HTR-8/SVneo (cell line): ENCODE measurements around the gene IFNA1.
"Not testable (repeated sequence)": the region's sequence is repeated elsewhere in the genome, so short reads cannot be mapped to it uniquely, and the experiment has no call there.

Source experiments
- DNase-seq: peaks from one replicate; pipeline ENCODE4 v3.0.0; 2011; ENCODE audit warnings: low spot score, mixed read lengths; ENCODE audit not compliant: insufficient read length
- FAIRE-seq: peaks from 2 replicates; lab custom pipeline; 2011; peaks lifted over from hg19 to GRCh38; lab: Jason Lieb, UNC

The IFNA1 gene

DNA sequence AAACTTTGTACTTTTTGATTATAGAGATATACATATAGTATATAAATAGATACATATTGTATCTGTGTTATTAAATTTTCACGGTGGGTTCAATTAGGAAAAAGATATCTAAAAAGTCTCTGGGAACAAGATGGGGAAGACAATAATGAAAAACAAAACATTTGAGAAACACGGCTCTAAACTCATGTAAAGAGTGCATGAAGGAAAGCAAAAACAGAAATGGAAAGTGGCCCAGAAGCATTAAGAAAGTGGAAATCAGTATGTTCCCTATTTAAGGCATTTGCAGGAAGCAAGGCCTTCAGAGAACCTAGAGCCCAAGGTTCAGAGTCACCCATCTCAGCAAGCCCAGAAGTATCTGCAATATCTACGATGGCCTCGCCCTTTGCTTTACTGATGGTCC is at the start of gene IFNA1:
Gene IFNA1 (plus strand): TSS at position 301 of the 400 bp plus-strand sequence. CDS start 69 bp downstream, at position 370.
- FAIRE-seq: no peak
- DNase-seq: no peak

DNA sequence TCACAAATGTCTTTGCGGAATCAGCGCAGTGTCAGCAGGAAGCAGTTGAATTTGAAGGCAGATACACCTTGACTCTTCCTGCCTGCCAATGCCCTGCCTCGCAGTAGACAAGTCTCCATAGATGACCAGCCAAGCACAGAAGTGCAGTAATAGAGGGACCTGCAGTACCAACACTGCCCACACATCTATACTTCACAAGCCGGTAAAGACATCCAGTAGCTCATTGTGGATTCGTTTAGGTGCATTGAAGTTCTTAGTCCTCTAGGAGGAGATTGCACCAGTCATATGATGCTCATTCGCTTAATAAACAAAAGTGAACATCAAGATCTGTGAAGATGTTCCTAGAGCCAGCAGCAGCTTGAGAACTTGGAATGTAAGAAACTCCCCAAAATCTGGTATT is 48.0 kb upstream of the IFNA1 start:
- FAIRE-seq: no peak
- DNase-seq: no peak

DNA sequence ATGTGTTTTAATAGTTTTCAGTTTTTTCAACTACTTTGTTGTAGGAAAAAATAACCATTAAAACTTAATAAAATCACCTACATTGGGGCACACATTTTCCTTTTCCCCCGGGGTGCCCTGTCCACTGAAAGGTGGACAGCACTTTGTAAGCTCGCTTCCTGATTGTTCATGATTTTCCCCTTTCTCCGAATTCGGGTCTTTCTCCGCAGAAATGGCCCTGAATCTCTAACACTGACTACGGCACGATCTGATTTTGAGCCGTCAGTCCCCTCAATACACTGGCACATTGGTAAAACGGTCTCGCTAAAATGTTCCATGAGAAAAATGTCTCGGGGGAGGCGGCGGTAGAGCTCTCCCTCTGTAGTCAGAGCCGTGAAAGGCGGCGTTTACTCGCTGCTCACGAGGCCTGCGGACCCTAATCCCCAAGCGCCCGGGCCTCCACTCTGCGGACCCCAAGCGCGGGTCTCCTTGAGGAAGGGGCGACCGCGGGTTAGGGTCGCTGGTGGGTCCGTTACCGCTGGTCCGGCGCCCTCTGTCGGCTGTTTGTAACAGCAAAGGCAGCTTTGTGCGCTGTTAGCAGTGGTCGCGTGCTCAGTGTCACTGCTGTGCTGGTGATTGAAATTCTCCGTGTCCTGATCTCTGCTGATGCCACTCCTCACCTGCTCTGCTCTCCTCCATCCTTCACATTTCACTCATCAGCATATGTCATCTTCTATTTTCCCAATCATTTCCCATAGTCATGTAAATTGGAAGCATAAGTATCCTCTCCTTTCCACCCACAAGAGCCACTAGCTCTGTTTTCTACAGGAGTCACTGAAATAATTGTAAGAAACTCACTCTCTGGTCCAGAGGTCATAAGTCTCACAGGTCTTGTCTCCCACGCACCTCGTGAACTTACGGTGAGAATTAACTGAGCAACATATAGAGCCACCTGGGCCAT is 44.2 kb upstream of the IFNA1 start:
- DNase-seq (no peak), FAIRE-seq (no peak)

DNA sequence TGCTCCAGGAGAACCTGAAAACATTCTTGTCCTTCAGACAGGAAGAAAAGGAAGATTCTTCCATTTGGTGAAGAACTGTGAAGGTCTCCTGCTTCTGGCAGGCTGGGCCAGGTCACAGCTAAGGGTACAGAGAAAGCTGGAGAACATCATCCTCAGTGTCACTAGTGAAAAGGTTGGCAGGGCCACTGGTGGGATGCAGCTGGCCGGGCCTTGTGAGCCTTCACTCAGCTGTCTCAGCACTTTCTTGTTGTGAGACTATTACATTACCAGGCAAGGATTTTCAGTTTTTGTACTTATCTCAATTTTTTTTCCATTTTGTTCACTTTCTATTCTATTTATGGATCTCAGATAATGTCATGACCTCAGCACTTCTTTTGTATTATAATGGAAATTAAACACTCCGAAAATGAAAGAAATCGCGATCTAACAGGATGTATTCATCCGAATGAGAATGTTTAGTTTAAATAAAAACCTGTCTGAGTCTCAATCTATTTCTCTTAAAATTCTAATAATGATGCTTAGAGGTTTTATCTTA is 41.2 kb upstream of the IFNA1 start:
- DNase-seq: no peak
- FAIRE-seq: no peak

DNA sequence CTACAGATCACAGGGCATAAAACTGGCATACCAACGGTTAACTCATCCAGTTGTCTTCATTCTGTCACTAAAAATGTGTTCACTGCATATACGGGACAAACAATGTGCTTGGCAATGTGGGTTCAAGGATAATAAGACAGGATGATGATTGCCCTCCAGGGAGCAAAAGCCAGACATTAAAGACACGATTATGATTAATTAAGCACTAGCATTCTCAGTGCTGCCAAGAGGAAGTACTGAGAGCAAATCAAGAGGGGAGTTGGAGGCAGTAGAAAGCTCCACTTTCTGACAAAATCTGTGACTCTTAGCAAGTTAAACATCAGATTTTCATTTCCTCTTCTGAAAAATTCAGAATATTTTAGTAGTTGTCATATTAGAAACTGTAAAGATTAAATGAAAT is 40.3 kb upstream of the IFNA1 start:
- FAIRE-seq (no peak), DNase-seq (no peak)

DNA sequence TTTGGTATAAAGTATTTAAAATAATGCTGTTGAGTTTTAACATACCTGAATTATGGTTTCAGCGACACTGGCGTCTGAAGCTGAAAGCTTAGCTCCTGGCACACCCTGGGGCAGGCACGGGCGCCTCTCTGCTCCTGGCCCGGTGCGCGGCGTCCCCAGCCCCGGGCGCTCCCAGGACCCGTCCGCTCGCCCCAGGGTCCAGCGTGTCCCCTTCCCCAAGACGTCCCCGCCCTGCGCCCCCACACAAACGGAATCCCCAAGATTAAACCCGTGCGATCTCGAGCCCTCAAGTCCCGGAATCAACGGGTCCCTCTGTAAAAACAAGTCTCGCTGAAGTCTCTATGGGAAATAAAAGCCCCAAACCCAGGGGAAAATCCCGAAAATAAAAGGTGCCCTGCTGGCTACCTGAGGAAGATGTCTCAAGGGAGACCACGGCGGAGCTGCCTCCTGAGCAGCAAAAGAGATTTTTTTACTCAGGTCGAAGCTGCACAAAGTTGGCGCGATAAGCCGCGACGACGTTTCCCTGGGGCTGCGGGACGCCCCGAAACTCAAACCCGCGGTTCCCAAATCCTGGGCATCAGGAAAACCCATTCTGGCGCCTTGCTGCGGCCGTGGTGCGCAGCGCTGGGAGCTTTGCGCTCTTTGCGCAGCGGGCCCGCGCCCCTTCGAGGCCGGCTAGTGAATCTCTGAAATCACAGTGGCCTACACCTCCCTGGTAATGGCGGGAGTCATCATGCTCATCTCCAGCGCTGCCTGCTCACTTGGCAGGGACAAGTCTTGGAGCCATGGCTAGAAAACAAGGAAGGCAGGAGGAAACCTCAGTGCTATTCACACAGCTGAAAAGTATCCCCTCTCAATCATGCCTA is 37.6 kb upstream of the IFNA1 start:
- no peak for DNase-seq
- FAIRE-seq: no peak

DNA sequence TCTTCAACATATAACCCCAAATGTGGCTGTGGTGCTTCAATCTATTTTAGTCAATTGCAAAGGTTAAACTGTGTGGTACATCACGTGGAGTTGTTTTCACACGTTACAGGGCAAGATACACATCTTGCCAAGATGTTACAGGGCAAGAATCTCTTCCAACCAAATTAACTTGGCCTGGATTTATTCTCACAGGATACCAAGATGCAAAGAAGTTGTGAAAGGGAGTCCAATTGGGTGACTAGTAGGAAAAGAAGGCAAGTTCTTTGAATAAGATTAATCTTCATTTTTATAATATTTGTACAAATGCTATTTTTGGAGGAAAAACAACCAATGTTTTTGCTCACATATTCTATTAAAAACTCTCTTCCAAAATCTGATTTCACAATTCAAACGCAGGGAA is 36.1 kb upstream of the IFNA1 start:
- FAIRE-seq (no peak), DNase-seq (no peak)

DNA sequence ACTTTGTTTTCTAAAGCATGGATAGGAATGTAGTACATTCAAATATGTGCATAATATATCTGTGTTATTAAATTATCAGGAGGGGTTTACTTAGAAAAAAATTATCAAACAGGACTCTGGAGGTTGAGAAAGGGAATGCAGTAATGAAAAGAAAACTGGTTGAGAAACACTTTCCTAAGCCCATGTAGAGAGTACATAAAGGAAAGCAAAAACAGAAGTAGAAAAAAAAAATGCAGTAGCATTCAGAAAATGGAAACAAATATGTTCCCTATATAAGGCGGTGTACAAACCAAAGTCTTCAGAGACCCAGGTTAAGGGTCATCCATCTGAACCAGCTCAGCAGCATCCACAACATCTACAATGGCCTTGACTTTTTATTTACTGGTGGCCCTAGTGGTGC is 31.4 kb upstream of the IFNA1 start, which contains the start of gene IFNA8:
Gene IFNA8 (plus strand): TSS at position 301 of the 400 bp plus-strand sequence. CDS start 60 bp downstream, at position 361.
- FAIRE-seq (no peak), DNase-seq (no peak)

DNA sequence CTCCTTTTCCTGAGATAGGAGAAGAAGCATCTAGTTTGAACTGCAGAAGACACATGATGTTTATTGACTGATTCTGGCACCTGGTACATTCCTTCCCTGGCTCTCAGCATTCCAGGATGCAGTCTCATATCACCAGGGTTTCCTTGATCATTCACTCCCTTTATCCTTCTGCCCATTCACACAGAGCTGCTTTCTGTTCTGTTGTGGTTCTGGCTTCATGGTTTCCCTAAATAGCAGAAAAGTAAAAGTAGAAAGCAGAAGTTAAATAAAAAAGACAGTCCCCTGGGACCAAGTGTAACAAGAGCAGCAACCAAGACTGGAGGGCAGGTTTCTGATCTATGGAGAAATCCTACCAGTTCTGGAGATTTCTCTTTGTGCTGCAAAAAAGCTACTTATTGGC is 28.1 kb upstream of the IFNA1 start:
- DNase-seq (no peak), FAIRE-seq (no peak)

DNA sequence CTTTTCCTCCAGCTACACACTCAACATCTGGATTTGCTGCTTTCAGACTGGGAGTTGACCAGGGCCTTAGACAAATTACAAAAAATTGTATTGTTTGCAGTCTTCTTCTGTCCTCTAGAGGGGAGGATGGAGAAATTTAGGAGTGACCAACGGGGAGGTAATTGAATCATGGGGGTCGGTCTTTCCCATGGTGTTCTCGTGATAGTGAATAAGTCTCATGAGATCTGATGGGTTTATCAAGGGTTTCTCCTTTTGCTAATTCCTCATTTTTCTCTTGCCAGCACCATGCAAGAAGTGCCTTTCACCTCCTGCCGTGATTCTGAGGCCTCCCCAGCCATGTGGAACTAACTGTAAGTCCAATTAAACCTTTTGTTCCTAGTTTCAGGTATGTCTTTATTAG is 27.1 kb upstream of the IFNA1 start:
- FAIRE-seq (no peak), DNase-seq (no peak)

DNA sequence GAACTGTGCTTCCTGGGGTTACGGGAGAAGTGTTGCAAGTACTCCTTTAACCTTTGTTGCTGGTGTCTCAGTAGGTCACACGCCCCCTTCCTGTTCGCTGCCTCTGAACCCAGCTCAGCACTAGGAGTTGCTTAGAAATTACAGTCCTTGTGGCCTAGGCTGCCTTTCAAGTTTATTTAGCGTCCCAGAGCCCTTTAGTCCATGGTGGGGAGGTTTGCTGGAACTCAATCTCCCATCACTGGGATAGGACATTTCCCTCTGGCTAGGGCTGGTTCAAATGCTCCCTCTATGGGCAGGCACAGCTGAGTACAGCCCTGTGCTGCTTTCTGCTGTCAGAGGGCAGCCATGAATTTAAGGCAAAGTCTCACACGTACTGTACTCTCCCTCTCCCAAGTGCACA is 26.6 kb upstream of the IFNA1 start:
- DNase-seq (no peak), FAIRE-seq (no peak)

DNA sequence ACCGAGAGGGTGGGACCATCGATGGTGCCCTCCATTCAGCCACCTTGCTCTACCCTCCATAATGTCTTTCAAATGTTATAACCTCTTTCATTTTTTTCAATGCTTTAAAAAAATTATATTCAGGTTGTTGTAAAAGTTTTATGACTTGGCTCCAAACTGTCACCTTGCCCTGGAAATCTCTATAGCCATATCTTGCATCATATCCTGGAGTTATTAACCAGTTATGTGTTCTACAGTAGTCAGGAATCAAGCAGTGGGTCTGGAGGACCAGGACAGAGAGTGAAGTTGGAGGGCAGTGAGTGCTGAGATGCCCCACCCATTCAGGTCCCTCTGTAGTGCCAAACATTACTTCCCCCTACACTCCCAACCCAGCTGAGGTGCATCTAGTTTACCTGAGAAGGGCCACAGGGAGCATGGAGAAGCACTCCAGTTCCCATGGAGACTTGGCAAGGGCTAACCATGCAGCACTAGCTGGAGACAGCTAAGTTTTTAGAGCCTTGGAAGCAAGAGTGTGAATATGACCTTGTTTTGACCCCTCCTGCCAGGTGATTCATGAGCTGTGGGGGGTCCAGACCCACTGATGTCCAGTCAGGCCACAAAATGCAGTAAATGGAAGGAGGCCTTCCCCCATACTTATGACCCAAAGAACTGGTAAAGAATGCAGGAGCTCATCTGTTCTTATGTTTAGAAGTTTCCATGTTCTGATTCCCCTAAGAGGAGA is 25.9 kb upstream of the IFNA1 start:
- FAIRE-seq: no peak
- DNase-seq: no peak

DNA sequence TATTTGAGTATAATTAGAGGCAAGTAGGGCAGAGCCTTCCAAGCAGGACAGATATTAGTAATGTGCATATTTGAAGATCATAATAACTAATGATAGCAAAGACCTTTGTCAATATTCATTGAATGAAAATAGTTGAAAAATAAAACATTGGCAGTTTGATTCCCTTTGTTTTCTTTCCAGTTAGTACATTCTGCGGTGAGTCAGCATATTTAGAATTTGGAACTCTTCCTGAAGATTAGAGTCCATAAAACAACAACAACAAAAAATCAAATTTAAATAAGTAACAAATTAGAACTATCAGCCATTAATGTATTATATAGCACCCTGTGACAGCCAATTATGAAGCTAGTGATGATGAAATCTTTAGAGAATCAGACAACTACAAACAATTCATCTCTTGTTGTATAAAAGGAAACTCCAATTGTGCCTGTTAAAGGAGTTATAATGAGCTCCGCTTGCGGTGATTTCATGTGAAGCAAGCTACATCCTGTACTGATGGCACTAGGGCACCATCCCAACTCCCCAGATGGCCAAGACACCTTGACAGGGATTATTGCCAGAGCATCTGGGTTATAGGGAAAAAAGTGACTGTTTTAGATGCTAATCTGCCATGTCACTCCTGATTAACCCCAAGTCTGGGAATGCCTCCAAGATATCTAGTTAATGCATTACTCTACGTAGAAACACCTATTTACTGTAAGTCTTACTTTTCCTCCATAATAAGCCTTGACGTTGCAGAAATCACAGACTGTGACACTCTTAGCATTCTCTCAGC is 24.6 kb upstream of the IFNA1 start:
- DNase-seq (no peak), FAIRE-seq (no peak)

DNA sequence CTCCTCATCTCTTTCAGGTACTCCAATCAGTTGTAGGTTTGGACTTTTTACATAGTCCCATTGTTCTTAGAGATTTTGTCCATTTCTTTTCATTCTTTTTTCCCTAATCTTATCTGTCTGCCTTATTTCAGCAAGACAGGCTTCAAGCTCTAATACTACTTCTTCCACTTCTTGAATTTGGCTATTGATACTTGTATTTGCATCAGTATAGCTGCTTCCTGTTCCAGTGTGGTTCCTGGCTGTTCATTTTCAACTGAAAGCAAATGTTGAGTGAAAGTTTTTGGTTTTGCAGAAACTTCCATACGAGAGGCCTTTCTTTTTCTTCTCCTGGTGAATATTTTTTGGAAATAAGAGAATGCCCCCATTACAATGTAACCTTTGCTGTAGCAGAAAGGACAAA is 12.0 kb upstream of the IFNA1 start:
- no peak for FAIRE-seq
- no peak for DNase-seq

DNA sequence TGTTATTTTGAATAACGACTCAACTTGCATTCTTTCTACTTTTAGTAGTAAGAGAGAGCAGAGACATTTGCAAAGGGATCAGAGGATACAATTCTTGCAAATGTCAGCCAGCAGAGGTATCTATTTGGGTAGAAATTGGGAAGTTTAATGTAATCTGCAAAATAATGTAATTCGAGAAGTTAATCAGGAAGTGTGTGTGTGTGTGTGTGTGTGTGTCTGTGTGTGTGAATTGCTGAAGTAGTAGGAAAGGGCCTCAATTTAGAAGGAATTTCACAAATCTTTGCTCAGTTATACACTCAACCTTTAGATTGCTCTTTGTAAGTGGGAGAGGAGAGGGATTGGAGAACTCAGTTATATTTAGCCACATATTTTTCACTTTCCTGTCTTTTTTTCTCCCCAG is 11.0 kb upstream of the IFNA1 start:
- no peak for FAIRE-seq
- no peak for DNase-seq

DNA sequence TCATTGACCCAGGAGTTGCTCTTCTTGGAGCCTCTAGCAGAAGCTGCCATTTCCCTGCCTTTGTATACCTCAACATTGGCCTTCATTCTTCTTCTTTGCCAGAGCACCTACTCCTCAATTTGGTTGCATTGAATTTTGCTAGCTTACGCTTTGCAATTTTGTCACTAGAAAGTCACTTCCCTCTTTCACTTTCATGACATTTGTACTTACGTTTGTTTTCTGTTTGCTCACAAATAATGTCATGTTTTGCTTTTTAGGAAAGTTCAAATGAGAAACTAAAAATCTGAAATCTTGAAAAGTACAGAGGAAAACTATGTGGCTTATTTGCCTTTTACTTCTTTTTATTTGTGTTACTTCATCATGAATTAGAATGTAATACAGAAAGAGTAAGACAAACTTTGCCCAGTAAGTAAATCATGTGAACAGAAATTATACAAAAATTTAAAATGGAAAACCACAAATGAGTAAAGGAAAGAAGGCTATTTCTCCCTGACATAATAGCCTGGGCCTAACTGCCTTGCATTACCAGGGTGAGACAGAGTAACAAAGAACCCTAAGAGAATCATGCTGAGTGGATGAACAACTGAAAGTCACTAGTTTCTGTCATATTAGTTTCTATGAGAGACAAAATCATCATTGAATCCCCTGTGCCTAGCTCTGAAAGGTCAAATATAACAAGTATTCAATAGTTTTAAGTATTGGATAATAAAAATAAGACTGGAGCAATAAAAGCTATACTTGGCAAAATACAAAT is 7.4 kb upstream of the IFNA1 start:
- FAIRE-seq: no peak

DNA sequence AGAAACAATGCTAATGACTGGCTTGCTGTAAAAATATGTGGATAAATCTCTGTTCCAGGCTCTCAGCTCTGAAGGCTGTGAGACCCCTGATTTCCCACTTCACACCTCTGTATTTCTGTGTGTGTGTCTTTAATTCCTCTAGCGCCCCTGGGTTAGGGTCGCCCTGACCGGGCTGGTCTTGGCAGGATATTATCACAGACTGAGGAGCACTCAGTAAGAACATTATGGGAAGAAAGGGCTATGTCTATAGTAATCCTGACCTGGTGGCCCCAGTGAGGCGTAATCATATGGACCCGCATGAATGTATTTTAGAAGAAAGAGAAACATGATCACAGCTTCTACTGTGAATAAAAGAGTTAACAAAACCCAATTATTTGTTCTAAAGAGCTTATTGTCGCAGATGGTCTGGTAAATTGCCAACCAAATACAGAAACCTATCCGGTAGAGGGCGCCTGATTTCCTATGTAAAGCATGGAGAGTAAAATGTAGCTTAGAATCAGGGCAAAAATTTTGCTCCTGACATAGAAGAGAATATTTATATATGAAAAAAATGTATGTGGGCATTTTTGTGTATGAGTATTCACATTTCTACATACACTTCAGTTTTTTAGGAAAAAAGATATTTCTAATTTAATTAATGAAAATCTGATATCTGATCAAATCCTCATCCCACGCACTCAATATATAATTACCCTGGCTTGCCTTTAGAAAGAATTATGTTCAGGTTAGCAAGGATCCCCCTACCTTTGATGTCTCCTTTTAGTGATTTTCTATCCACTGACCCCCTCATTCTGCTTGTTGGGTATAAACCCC is 5.8 kb upstream of the IFNA1 start:
- no peak for FAIRE-seq
- DNase-seq: peak; percentile 7

More for the DNA sequence above, 7.4 kb upstream of the IFNA1 start:
- DNase-seq: no peak

DNA sequence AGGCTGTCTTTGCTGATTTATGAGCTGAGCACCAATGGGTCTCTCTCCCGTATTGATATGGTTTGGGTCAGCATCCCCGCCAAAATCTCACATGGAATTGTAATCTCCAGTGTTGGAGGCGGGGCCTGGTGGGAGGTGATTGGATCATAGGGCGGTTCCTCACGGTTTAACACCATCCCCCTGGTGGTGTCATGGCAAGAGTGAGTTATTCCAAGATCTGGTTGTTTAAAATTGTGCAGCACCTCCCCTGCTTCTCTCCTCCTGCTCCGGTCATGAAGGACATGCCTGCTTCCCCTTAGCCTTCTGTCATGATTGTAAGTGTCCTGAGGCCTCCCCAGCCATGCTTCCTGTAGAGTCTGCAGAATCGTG is 5.2 kb upstream of the IFNA1 start:
- not testable (repeated sequence) for FAIRE-seq, DNase-seq
